H9 (cell line): ENCODE results near the gene MAD1L1. TPM values are rescaled to one million over a fixed set of nuclear protein-coding genes. Genes with fewer than 3 reads are reported as not detected.
"Not testable (repeated sequence)": the region's sequence is repeated elsewhere in the genome, so short reads cannot be mapped to it uniquely, and the experiment has no call there.

Experiments used
- DNase-seq: peaks from one replicate; pipeline ENCODE4 v3.0.0-alpha.2; 2017
- H2AFZ ChIP-seq: one replicate; pipeline ENCODE4 v1.6.1; 2013; ENCODE audit warnings: mild to moderate bottlenecking, low read length, control low read depth, moderate library complexity
- H2AK5ac ChIP-seq: 2 replicates; pipeline ENCODE4 v1.6.1; 2013; ENCODE audit warnings: low read length, control low read depth, mixed read lengths; ENCODE audit not compliant: insufficient read length
- H2BK120ac ChIP-seq: one replicate; pipeline ENCODE4 v1.6.1; 2013; ENCODE audit warnings: low read depth, mild to moderate bottlenecking, low read length, control low read depth, inconsistent platforms; ENCODE audit not compliant: poor library complexity, severe bottlenecking
- H2BK12ac ChIP-seq: 2 replicates; pipeline ENCODE4 v1.6.1; 2013; ENCODE audit warnings: low read length, control low read depth, mixed read lengths, low read depth; ENCODE audit not compliant: insufficient read length
- H2BK15ac ChIP-seq: 2 replicates; pipeline ENCODE4 v1.6.1; 2013; ENCODE audit warnings: low read depth, low read length, control low read depth
- H2BK20ac ChIP-seq: one replicate; pipeline ENCODE4 v1.6.1; 2013; ENCODE audit warnings: low read depth, mild to moderate bottlenecking, low read length, control low read depth, inconsistent platforms; ENCODE audit not compliant: poor library complexity, severe bottlenecking
- H2BK5ac ChIP-seq: 2 replicates; pipeline ENCODE4 v1.6.1; 2013; ENCODE audit warnings: low read length, control low read depth, mixed read lengths; ENCODE audit not compliant: insufficient read length
- H3K14ac ChIP-seq: 2 replicates; pipeline ENCODE4 v1.6.1; 2013; ENCODE audit warnings: low read length, control low read depth; ENCODE audit not compliant: insufficient read depth
- H3K18ac ChIP-seq: 2 replicates; pipeline ENCODE4 v1.6.1; 2013; ENCODE audit warnings: low read depth, mild to moderate bottlenecking, mixed read lengths, low read length, control low read depth; ENCODE audit not compliant: insufficient read length
- H3K23ac ChIP-seq: 2 replicates; pipeline ENCODE4 v1.6.1; 2013; ENCODE audit warnings: low read length, control low read depth, mixed read lengths, low read depth; ENCODE audit not compliant: insufficient read length
- H3K23me2 ChIP-seq: 2 replicates; pipeline ENCODE4 v1.6.1; 2013; ENCODE audit warnings: low read depth, mild to moderate bottlenecking, mixed read lengths, low read length, control low read depth; ENCODE audit not compliant: insufficient read length, poor library complexity, severe bottlenecking
- H3K27ac ChIP-seq: 2 replicates; pipeline ENCODE4 v1.5.1; 2013; ENCODE audit warnings: low read length, control low read depth, mixed read lengths, low read depth; ENCODE audit not compliant: insufficient read length
- H3K27me3 ChIP-seq: 2 replicates; pipeline ENCODE4 v1.6.1; 2013; ENCODE audit warnings: low read length, control low read depth, inconsistent platforms; ENCODE audit not compliant: insufficient read depth
- H3K4ac ChIP-seq: 2 replicates; pipeline ENCODE4 v1.6.1; 2013; ENCODE audit warnings: low read depth, mild to moderate bottlenecking, control low read depth, inconsistent platforms, low read length, moderate library complexity
- H3K4me1 ChIP-seq: 2 replicates; pipeline ENCODE4 v1.6.1; 2013; ENCODE audit warnings: low read length, control low read depth, inconsistent platforms; ENCODE audit not compliant: insufficient read depth
- H3K4me2 ChIP-seq: 2 replicates; pipeline ENCODE4 v1.6.1; 2013; ENCODE audit warnings: low read length, control low read depth, mixed read lengths; ENCODE audit not compliant: insufficient read length, insufficient read depth
- H3K56ac ChIP-seq: 2 replicates; pipeline ENCODE4 v1.6.1; 2013; ENCODE audit warnings: low read depth, mild to moderate bottlenecking, mixed read lengths, low read length, control low read depth; ENCODE audit not compliant: insufficient read length
- H3K79me1 ChIP-seq: 2 replicates; pipeline ENCODE4 v1.6.1; 2013; ENCODE audit warnings: low read depth, mild to moderate bottlenecking, moderate library complexity, low read length, control low read depth, inconsistent platforms; ENCODE audit not compliant: insufficient read depth, poor library complexity, severe bottlenecking
- H3K79me2 ChIP-seq: 2 replicates; pipeline ENCODE4 v1.6.1; 2013; ENCODE audit warnings: low read length, control low read depth, inconsistent platforms; ENCODE audit not compliant: insufficient read depth
- H3K9ac ChIP-seq: 2 replicates; pipeline ENCODE4 v1.6.1; 2013; ENCODE audit warnings: low read length, control low read depth, mixed read lengths; ENCODE audit not compliant: insufficient read length; ENCODE audit errors: extremely low read depth
- H3K9me3 ChIP-seq: one replicate; pipeline ENCODE4 v1.6.1; 2013; ENCODE audit warnings: low read depth, low read length, inconsistent platforms; ENCODE audit not compliant: control insufficient read depth
- H3T11ph ChIP-seq: one replicate; pipeline ENCODE4 v1.6.1; 2013; ENCODE audit warnings: mild to moderate bottlenecking, low read length, control low read depth, inconsistent platforms
- H4K20me1 ChIP-seq: one replicate; pipeline ENCODE4 v1.6.1; 2013; ENCODE audit not compliant: control insufficient read depth, insufficient read length, insufficient read depth
- H4K5ac ChIP-seq: 2 replicates; pipeline ENCODE4 v1.6.1; 2013; ENCODE audit warnings: low read depth, mild to moderate bottlenecking, mixed read lengths, low read length, control low read depth; ENCODE audit not compliant: insufficient read length
- H4K8ac ChIP-seq: replicated peaks from 2 replicates; pipeline ENCODE4 v1.6.1; 2013; ENCODE audit warnings: low read length, control low read depth, mixed read lengths, low read depth; ENCODE audit not compliant: insufficient read length
- H4K91ac ChIP-seq: 2 replicates; pipeline ENCODE4 v1.6.1; 2013; ENCODE audit warnings: low read depth, mild to moderate bottlenecking, moderate library complexity, mixed read lengths, low read length, control low read depth; ENCODE audit not compliant: insufficient read length
- H3K27ac Mint-ChIP-seq, 3 experiments: 2 replicates in 2 of 3; 3 replicates in 1 of 3; pipeline ENCODE4 v1.8.0; 2020 to 2021; ENCODE audit warnings: mixed read lengths in 3 of 3, mild to moderate bottlenecking in 1 of 3, moderate library complexity in 1 of 3
- H3K27me3 Mint-ChIP-seq: 2 replicates; pipeline ENCODE4 v1.8.0; 2021; ENCODE audit warnings: low read depth, mild to moderate bottlenecking, moderate library complexity, mixed read lengths
- H3K36me3 Mint-ChIP-seq, 3 experiments: 2 replicates in 2 of 3; 3 replicates in 1 of 3; pipeline ENCODE4 v1.8.0; 2020 to 2021; ENCODE audit warnings: low read depth in 3 of 3, mixed read lengths in 3 of 3; ENCODE audit not compliant: insufficient read depth in 1 of 3
- H3K4me1 Mint-ChIP-seq, 2 experiments: 2 replicates each; pipeline ENCODE4 v1.8.0; 2020; ENCODE audit warnings: mixed read lengths in 2 of 2
- H3K4me3 Mint-ChIP-seq, 2 experiments: 2 replicates in 1 of 2; 3 replicates in 1 of 2; pipeline ENCODE4 v1.8.0; 2020 to 2021; ENCODE audit warnings: mild to moderate bottlenecking in 2 of 2, mixed read lengths in 2 of 2, moderate library complexity in 1 of 2
- H3K9me3 Mint-ChIP-seq, 2 experiments: 2 replicates in 1 of 2; 3 replicates in 1 of 2; pipeline ENCODE4 v1.8.0; 2020; ENCODE audit warnings: mild to moderate bottlenecking in 2 of 2, mixed read lengths in 2 of 2, moderate library complexity in 1 of 2
- WGBS: extraction: QIAGEN DNeasy Blood & Tissue Kit; methylation state at CpG from one replicate; pipeline ENCODE4 v1.1.7; 2013; ENCODE audit warnings: missing lambda C conversion rate, low lambda C conversion rate, mixed read lengths; ENCODE audit not compliant: insufficient read length; ENCODE audit errors: extremely low coverage; 5-methylcytosine and 5-hydroxymethylcytosine counted together
- total RNA-seq: library from RNA; stranded (reverse); gene quantifications from 2 replicates; pipeline ENCODE4 v1.2.1, GENCODE V29; 2021

Gene MAD1L1
- total RNA-seq, 1 experiment from 2014 or later, result 39.0 TPM

DNA sequence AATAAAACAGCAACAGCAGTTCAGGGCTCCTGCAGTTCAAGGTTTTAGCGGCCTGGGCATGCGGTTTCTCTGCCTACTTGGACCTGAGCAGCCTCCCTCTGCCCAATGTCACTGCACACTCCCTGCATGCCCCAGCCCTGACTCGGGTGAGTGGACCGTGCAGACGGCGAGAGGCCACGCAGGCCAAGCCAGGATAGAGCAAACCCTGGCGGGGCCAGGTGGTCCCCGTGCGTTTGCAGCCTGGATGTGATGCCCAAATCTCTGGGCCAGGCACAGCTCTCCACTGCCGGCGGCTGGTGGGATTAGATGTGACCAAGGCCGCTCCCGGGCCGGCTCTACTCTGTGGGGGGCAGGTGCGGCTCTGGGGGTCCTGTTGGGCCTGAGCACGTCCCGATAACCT is 392.0 kb downstream of the MAD1L1 start:
- H3K27me3 ChIP-seq, H4K8ac ChIP-seq, H3K23me2 ChIP-seq, H3K36me3 Mint-ChIP-seq, H2AFZ ChIP-seq, H4K5ac ChIP-seq, H4K91ac ChIP-seq, H4K20me1 ChIP-seq, H2BK20ac ChIP-seq, H3K23ac ChIP-seq, H3K79me2 ChIP-seq, DNase-seq, H3K14ac ChIP-seq, H2BK5ac ChIP-seq, H3K4me3 Mint-ChIP-seq, H3K4me2 ChIP-seq, H3K4me1 ChIP-seq, H3K27ac ChIP-seq, H3K79me1 ChIP-seq, H3K27me3 Mint-ChIP-seq, H3K4ac ChIP-seq, H2BK15ac ChIP-seq, H2AK5ac ChIP-seq, H3K56ac ChIP-seq, H2BK120ac ChIP-seq, H2BK12ac ChIP-seq, H3K9ac ChIP-seq, H3K4me1 Mint-ChIP-seq, H3K9me3 Mint-ChIP-seq, H3K18ac ChIP-seq, H3T11ph ChIP-seq, H3K27ac Mint-ChIP-seq, H3K9me3 ChIP-seq: not testable (repeated sequence)
- WGBS, result no CpG with 5 or more reads among the region's 18 CpGs
